ENCODE data around the gene SDR42E2. TPM values are rescaled to one million over a fixed set of nuclear protein-coding genes. Genes with fewer than 3 reads are reported as not detected.
A peak's percentile ranks its signal among the peaks of the same experiment; 100 is the strongest.

SDR42E2 gene
- total RNA-seq, 2 experiments from 2014 or later: 0.29 TPM; not detected in 1

DNA sequence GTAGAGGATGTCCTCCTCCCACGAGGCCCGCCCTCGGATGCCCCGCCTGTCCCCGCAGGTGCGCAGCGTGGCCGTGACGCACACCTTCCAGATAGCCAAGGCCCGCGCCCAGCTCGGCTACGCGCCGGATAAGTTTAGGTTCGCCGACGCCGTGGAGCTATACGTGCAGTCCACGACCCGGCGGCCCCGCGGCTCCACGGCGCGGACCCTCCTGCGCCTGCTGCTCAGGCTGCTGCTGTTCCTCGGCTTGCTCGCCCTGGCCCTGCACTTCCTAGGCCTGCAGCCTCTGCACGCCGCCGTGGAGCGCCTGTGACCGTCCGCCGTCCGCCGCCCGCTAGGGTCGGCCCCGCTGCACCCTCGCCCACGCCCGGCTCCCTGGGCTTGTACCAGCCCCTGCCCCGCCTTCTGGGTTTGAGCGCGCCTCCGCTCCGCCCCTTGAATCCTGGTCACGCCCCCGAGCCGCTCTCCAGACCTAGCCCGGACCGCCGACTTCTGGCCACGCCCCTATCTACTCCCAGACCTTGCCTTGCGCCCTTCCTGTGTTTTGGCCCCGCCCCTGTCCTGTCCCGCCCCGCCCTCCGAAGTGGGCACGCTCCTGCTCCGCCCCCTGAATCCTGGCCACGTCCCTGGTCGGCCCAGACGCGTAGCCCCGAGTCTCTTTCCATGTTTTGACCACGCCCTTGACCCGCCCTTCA lies 27.9 kb downstream of the SDR42E2 start:
- Histone ChIP-seq H3K4me2 (ENCODE audit: low read length) (peak overlapping the region; percentile 93), H3K4me1 (ENCODE audit: insufficient read depth, low read length, poor library complexity, severe bottlenecking) (peaks cover 36% of the 10 kb centered on the region), H3K36me3 (ENCODE audit: insufficient read depth, low read length) (no peaks in the 10 kb centered on the region), H3K79me2 (ENCODE audit: insufficient read depth, low read depth, low read length) (no peaks in the 10 kb centered on the region), H3K9me3 (ENCODE audit: low read length) (no peaks in the 10 kb centered on the region), H3K27ac (ENCODE audit: low read depth, low read length, poor library complexity, severe bottlenecking) (peak overlapping the region; percentile 83), H3K9me2 (ENCODE audit: insufficient read depth, low read length) (no peaks in the 10 kb centered on the region), H3K4me3 (ENCODE audit: low read depth, low read length, poor library complexity, severe bottlenecking) (peak overlapping the region; percentile 78), H2AFZ (ENCODE audit: low read length) (peak overlapping the region; percentile 66; the same call in 1 of the 2 replicates), H4K20me1 (ENCODE audit: insufficient read depth, low read length) (no peaks in the 10 kb centered on the region)
- no peak for TF ChIP-seq EZH2phosphoT487 (IDR thresholded peaks at IDR 0.05; ENCODE audit: borderline replicate concordance, low read depth, low read length)
- TF ChIP-seq, protein P1, sequence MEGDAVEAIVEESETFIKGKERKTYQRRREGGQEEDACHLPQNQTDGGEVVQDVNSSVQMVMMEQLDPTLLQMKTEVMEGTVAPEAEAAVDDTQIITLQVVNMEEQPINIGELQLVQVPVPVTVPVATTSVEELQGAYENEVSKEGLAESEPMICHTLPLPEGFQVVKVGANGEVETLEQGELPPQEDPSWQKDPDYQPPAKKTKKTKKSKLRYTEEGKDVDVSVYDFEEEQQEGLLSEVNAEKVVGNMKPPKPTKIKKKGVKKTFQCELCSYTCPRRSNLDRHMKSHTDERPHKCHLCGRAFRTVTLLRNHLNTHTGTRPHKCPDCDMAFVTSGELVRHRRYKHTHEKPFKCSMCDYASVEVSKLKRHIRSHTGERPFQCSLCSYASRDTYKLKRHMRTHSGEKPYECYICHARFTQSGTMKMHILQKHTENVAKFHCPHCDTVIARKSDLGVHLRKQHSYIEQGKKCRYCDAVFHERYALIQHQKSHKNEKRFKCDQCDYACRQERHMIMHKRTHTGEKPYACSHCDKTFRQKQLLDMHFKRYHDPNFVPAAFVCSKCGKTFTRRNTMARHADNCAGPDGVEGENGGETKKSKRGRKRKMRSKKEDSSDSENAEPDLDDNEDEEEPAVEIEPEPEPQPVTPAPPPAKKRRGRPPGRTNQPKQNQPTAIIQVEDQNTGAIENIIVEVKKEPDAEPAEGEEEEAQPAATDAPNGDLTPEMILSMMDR (conservative IDR thresholded peaks at IDR 0.05; ENCODE audit: low read length): no peak
- no TSS peak for BruUV-seq (replicated peaks)
- POLR2A ChIA-PET: interaction anchor here (0.8 kb wide), 1 partner anchor 19 kb away, joined by 3 read pairs; no protein-coding TSS in a partner anchor
- CTCF ChIA-PET (ENCODE audit: unreplicated experiment): no interaction called here
- peak; percentile 98 for DNase-seq (ENCODE audit: low spot score)
- intact Hi-C loops (cut with micrococcal nuclease; ENCODE audit: unreplicated experiment): loop anchor here (1.0 to 5.0 kb wide), 2 partner anchors 106 to 182 kb away; partner anchors contain the start of gene CDR2

- no TSS peak for BruUV-seq (replicated peaks)
- Histone ChIP-seq H3K36me3 (ENCODE audit: insufficient read depth, low read length) (no peaks in the 10 kb centered on the region), H3K9me3 (ENCODE audit: low read length) (no peaks in the 10 kb centered on the region), H3K9me2 (ENCODE audit: insufficient read depth, low read length) (no peaks in the 10 kb centered on the region), H3K27ac (ENCODE audit: low read depth, low read length, poor library complexity, severe bottlenecking) (peak overlapping the region; percentile 40), H2AFZ (ENCODE audit: low read length) (peak overlapping the region; percentile 72), H3K4me3 (ENCODE audit: low read depth, low read length, poor library complexity, severe bottlenecking) (peak overlapping the region; percentile 78), H4K20me1 (ENCODE audit: insufficient read depth, low read length) (no peaks in the 10 kb centered on the region), H3K4me2 (ENCODE audit: low read length) (peak overlapping the region; percentile 75), H3K4me1 (ENCODE audit: insufficient read depth, low read length, poor library complexity, severe bottlenecking) (peaks cover 39% of the 10 kb centered on the region), H3K79me2 (ENCODE audit: insufficient read depth, low read depth, low read length) (no peaks in the 10 kb centered on the region)
- no peak for TF ChIP-seq EZH2phosphoT487 (IDR thresholded peaks at IDR 0.05; ENCODE audit: borderline replicate concordance, low read depth, low read length)
- TF ChIP-seq, protein P1 (conservative IDR thresholded peaks at IDR 0.05; ENCODE audit: low read length): no peak
- intact Hi-C loops (cut with micrococcal nuclease; ENCODE audit: unreplicated experiment): loop anchor here (1.0 to 5.0 kb wide), 2 partner anchors 105 to 181 kb away; partner anchors contain the start of gene CDR2
- CTCF ChIA-PET (ENCODE audit: unreplicated experiment): interaction anchor here (0.6 kb wide), 4 partner anchors 25 to 546 kb away, joined by 3 to 7 read pairs (median 3); no protein-coding TSS in a partner anchor
- POLR2A ChIA-PET: interaction anchor here (0.5 to 1.6 kb wide), 8 partner anchors 15 to 610 kb away, joined by 3 to 6 read pairs (median 3); partner anchors contain the start of gene EEF2K
- DNase-seq (ENCODE audit: low spot score): peak; percentile 95
Measured at GRCh38 chr16:22190776-22191531, 28.6 kb downstream of the SDR42E2 start.
